ENCODE data around the gene RAD51B. TPM values are rescaled to one million over a fixed set of nuclear protein-coding genes. Genes with fewer than 3 reads are reported as not detected.

The RAD51B gene
- total and polyA plus RNA-seq, 5 donors: 0.88 to 5.3 (median 3.3) TPM

GRCh38 chr14:68407285-68407684 is 587.7 kb downstream of the RAD51B start:
- WGBS: 90% methylated on average over 1 of the region's 1 CpG
- Histone ChIP-seq H3K27me3 (ENCODE audit: control insufficient read depth, insufficient read depth) (no peaks in the 10 kb centered on the region), H3K9me3 (ENCODE audit: control insufficient read depth, low read length) (no peaks in the 10 kb centered on the region), H3K27ac (ENCODE audit: low read length) (no peak overlapping the region), H3K4me1 (ENCODE audit: control insufficient read depth, insufficient read depth, low read length) (peaks cover 6% of the 10 kb centered on the region), H3K4me3 (ENCODE audit: low read length) (no peak overlapping the region)
- DNase-seq (no peak), ATAC-seq (no peak)
- intact Hi-C loops (cut with DNase I): no loop called here

- intact Hi-C loops (cut with DNase I): no loop called here
- DNase-seq (no peak), ATAC-seq (no peak)
- peaks cover 6% of the 10 kb centered on the region for H3K4me1 ChIP-seq (ENCODE audit: control insufficient read depth, insufficient read depth, low read length)
- no peak overlapping the region for H3K4me3 ChIP-seq (ENCODE audit: low read length)
- no peaks in the 10 kb centered on the region for H3K9me3 ChIP-seq (ENCODE audit: control insufficient read depth, low read length)
- WGBS: 96% methylated on average over 1 of the region's 1 CpG
- H3K27ac ChIP-seq (ENCODE audit: low read length): no peak overlapping the region
- no peaks in the 10 kb centered on the region for H3K27me3 ChIP-seq (ENCODE audit: control insufficient read depth, insufficient read depth)
These were observed 588.2 kb downstream of the RAD51B start for GRCh38 chr14:68407825-68408224.

- Histone ChIP-seq H3K9me3 (ENCODE audit: control insufficient read depth, low read length) (no peaks in the 10 kb centered on the region), H3K27ac (ENCODE audit: low read length) (no peak overlapping the region), H3K4me1 (ENCODE audit: control insufficient read depth, insufficient read depth, low read length) (peaks cover 6% of the 10 kb centered on the region), H3K4me3 (ENCODE audit: low read length) (no peak overlapping the region), H3K27me3 (ENCODE audit: control insufficient read depth, insufficient read depth) (no peaks in the 10 kb centered on the region)
- WGBS: 92% methylated on average over 4 of the region's 4 CpGs
- no peak for ATAC-seq
- intact Hi-C loops (cut with DNase I): no loop called here
- no peak for DNase-seq
These were observed 589.1 kb downstream of the RAD51B start for GRCh38 chr14:68408680-68409079.

- Histone ChIP-seq H3K4me3 (ENCODE audit: low read length) (no peak overlapping the region), H3K27me3 (ENCODE audit: control insufficient read depth, insufficient read depth) (no peaks in the 10 kb centered on the region), H3K4me1 (ENCODE audit: control insufficient read depth, insufficient read depth, low read length) (peaks cover 6% of the 10 kb centered on the region), H3K9me3 (ENCODE audit: control insufficient read depth, low read length) (no peaks in the 10 kb centered on the region), H3K27ac (ENCODE audit: low read length) (no peak overlapping the region)
- ATAC-seq (no peak), DNase-seq (no peak)
- intact Hi-C loops (cut with DNase I): no loop called here
These were observed 589.8 kb downstream of the RAD51B start for GRCh38 chr14:68409387-68409786.

- Histone ChIP-seq H3K4me1 (ENCODE audit: control insufficient read depth, insufficient read depth, low read length) (peaks cover 2% of the 10 kb centered on the region), H3K4me3 (ENCODE audit: low read length) (no peak overlapping the region), H3K9me3 (ENCODE audit: control insufficient read depth, low read length) (no peaks in the 10 kb centered on the region), H3K27me3 (ENCODE audit: control insufficient read depth, insufficient read depth) (no peaks in the 10 kb centered on the region), H3K27ac (ENCODE audit: low read length) (no peak overlapping the region)
- intact Hi-C loops (cut with DNase I): no loop called here
- DNase-seq: no peak
- ATAC-seq: no peak
- 93% methylated on average over 4 of the region's 4 CpGs for WGBS
These were observed 593.2 kb downstream of the RAD51B start for GRCh38 chr14:68412505-68413465.

GRCh38 chr14:68413509-68413908 is 593.9 kb downstream of the RAD51B start:
- WGBS: 96% methylated on average over 3 of the region's 3 CpGs
- intact Hi-C loops (cut with DNase I): no loop called here
- Histone ChIP-seq H3K27ac (ENCODE audit: low read length) (no peak overlapping the region), H3K27me3 (ENCODE audit: control insufficient read depth, insufficient read depth) (no peaks in the 10 kb centered on the region), H3K9me3 (ENCODE audit: control insufficient read depth, low read length) (no peaks in the 10 kb centered on the region), H3K4me3 (ENCODE audit: low read length) (no peak overlapping the region), H3K4me1 (ENCODE audit: control insufficient read depth, insufficient read depth, low read length) (peaks cover 2% of the 10 kb centered on the region)
- ATAC-seq (no peak), DNase-seq (no peak)

- H3K27me3 ChIP-seq (ENCODE audit: control insufficient read depth, insufficient read depth): no peaks in the 10 kb centered on the region
- ATAC-seq: no peak
- intact Hi-C loops (cut with DNase I): no loop called here
- H3K4me1 ChIP-seq (ENCODE audit: control insufficient read depth, insufficient read depth, low read length): peaks cover 2% of the 10 kb centered on the region
- DNase-seq: no peak
- WGBS: 89% methylated on average over 2 of the region's 2 CpGs
- no peaks in the 10 kb centered on the region for H3K9me3 ChIP-seq (ENCODE audit: control insufficient read depth, low read length)
- H3K27ac ChIP-seq (ENCODE audit: low read length): peak overlapping the region; percentile 62
- no peak overlapping the region for H3K4me3 ChIP-seq (ENCODE audit: low read length)
These were observed 594.5 kb downstream of the RAD51B start for GRCh38 chr14:68414121-68414520.

- no peaks in the 10 kb centered on the region for H3K27me3 ChIP-seq (ENCODE audit: control insufficient read depth, insufficient read depth)
- DNase-seq: no peak
- intact Hi-C loops (cut with DNase I): no loop called here
- no peak overlapping the region for H3K4me3 ChIP-seq (ENCODE audit: low read length)
- no peaks in the 10 kb centered on the region for H3K9me3 ChIP-seq (ENCODE audit: control insufficient read depth, low read length)
- no peaks in the 10 kb centered on the region for H3K4me1 ChIP-seq (ENCODE audit: control insufficient read depth, insufficient read depth, low read length)
- WGBS: 86% methylated on average over 4 of the region's 4 CpGs
- H3K27ac ChIP-seq (ENCODE audit: low read length): no peak overlapping the region
- ATAC-seq: no peak
These were observed 596.6 kb downstream of the RAD51B start for GRCh38 chr14:68416171-68416570.

GRCh38 chr14:68417009-68417650 is 597.6 kb downstream of the RAD51B start:
- 96% methylated on average over 5 of the region's 5 CpGs for WGBS
- ATAC-seq (no peak), DNase-seq (no peak)
- no peaks in the 10 kb centered on the region for H3K9me3 ChIP-seq (ENCODE audit: control insufficient read depth, low read length)
- intact Hi-C loops (cut with DNase I): no loop called here
- H3K4me3 ChIP-seq (ENCODE audit: low read length): no peak overlapping the region
- H3K27ac ChIP-seq (ENCODE audit: low read length): no peak overlapping the region
- H3K4me1 ChIP-seq (ENCODE audit: control insufficient read depth, insufficient read depth, low read length): no peaks in the 10 kb centered on the region
- no peaks in the 10 kb centered on the region for H3K27me3 ChIP-seq (ENCODE audit: control insufficient read depth, insufficient read depth)

- no peak for ATAC-seq
- no peak overlapping the region for H3K4me3 ChIP-seq (ENCODE audit: low read length)
- DNase-seq: no peak
- 67% methylated on average over 3 of the region's 3 CpGs for WGBS
- intact Hi-C loops (cut with DNase I): no loop called here
- no peaks in the 10 kb centered on the region for H3K4me1 ChIP-seq (ENCODE audit: control insufficient read depth, insufficient read depth, low read length)
- no peak overlapping the region for H3K27ac ChIP-seq (ENCODE audit: low read length)
- no peaks in the 10 kb centered on the region for H3K9me3 ChIP-seq (ENCODE audit: control insufficient read depth, low read length)
- H3K27me3 ChIP-seq (ENCODE audit: control insufficient read depth, insufficient read depth): no peaks in the 10 kb centered on the region
These were observed 598.9 kb downstream of the RAD51B start for GRCh38 chr14:68418174-68419118.

Data from right cardiac atrium (tissue), 5 donors.